ENCODE measurements around the gene ATXN7L1.
"Not testable (repeated sequence)": the region's sequence is repeated elsewhere in the genome, so short reads cannot be mapped to it uniquely, and the experiment has no call there.

Gene ATXN7L1

DNA sequence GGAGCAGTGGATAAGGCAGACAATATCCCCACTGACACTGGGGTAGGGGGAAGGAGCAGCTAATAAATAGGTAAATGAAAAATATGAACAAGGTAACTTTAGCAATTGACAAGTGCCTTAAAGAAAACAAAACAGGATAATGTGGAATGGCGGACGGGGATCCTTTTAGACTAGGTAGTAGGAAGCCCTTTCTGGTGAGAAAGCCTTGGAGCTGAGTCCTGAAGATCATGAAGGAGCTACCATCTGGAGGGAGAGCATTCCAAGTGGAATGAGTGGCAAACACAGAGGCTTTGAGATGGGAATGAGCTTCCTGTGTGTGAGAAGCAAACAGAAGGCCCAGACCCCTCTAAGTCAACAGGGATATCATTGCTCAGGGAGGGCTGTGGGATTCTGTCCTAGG lies 16.0 kb upstream of the ATXN7L1 start:
- DNase-seq (ENCODE audit: low read depth in 2 of 2) = no peak

DNA sequence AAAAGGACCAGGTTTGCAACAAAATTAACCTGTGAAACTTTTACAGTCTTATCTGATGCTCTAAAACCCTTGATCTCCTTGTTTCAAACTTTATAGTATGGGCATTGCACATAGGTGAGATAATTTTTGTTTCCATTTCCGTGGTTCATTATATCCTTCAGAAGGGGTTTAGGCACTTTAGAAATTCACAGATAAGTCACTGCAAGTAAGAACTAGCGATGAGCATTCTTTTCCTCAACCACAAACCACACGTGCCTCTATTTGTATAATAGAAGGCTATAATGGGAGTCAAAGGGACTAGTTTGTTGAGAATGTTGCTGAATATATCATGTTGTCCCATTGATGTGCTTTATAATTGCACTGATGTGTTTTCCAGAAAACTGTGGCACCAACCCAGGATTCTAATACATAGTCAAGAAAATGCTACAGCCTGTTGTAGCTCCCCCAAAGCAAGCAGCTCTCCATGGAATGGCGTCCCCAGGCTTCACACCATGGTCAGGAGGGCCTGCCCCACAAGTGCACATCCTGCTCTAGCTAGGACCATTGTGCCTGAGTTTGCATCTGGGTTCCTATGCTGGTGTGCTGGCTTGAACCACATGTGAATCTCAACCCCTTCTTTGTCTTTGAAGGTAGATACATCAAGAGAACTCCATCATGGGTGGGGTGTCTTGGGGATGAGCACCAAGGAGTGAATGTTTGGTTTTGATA lies 14.0 kb upstream of the ATXN7L1 start:
- no peak for DNase-seq (ENCODE audit: low read depth in 2 of 2)

GRCh38 chr7:105887569-105888189 lies 11.3 kb upstream of the ATXN7L1 start:
- no peak for DNase-seq (ENCODE audit: low read depth in 2 of 2)

- no peak for DNase-seq (ENCODE audit: low read depth in 2 of 2)
These were observed 10.4 kb upstream of the ATXN7L1 start for GRCh38 chr7:105886776-105887175.

- DNase-seq (ENCODE audit: low read depth in 2 of 2) = no peak
These were observed 9.2 kb upstream of the ATXN7L1 start for GRCh38 chr7:105885387-105886111.

DNA sequence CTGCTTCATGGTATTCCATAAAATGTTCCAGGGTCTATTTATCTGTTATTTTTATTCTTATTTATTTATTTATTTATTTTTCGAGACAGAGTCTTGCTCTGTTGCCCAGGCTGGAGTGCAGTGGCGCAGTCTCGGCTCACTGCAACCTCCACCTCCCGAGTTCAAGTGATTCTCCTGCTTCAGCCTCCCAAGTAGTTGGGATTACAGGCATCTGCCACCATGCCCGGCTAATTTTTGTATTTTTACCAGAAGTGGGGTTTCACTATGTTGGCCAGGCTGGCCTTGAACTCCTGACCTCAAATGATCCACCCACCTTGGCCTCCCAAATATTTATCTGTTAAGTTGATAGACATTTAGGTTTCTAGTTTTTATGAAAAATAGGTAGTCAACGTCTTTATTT lies 6.8 kb upstream of the ATXN7L1 start:
- DNase-seq (ENCODE audit: low read depth in 2 of 2) = not testable (repeated sequence)

DNA sequence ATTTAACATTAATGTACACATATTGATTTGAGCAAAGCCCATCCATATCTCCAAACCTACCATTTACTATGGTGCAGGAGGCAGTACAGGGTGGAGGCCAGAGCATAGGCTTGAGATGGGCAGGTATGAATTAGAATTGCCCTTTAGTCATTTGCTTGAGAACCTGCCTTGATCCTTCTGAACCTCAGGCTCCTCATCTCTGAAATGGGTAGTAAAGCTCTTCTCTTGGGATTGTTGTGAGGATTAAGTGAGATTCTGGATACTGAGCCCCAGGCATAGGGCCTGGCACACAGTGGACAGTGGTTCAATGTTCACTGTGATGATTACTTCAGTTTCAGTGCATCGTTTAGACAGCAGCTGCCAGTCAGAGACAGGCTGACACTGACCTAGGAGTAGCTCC lies 5.0 kb upstream of the ATXN7L1 start:
- no peak for DNase-seq (ENCODE audit: low read depth in 2 of 2)

DNA sequence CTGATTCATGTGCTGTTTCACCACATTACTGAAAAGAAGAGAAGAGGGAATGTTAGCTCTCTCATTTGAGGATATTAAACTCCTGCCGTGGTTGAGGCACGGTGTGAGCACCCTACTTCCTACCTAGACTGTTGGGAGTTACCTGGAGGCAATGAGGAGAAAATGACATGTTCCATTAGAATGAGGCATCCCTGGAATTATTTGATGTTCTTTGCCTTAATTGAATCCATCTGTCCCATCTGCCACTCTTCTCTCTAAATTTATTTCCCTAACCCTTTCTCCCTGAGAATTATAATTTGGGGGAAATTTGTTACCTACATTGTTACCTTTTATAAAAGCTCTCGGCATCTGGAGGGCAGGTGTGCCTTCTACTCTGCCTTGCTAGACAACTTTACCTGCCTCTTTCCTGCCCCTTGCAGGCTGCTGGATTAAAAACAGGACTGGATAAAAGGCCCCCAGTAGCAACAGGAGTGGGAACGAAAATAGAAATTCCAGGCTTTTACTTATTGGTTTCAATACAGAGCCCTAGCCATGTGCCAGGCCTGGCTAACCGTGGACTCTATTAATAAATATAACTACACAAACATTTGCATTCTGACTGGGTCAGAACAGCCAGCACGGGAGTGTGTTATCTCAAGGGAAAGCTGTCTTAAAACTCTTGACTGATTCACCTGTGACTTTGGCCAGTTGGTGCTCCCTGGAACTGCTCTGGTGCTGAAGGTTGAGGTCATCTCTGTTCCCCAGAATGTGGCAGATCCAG lies 4.4 kb upstream of the ATXN7L1 start:
- no peak for DNase-seq (ENCODE audit: low read depth in 2 of 2)

DNA sequence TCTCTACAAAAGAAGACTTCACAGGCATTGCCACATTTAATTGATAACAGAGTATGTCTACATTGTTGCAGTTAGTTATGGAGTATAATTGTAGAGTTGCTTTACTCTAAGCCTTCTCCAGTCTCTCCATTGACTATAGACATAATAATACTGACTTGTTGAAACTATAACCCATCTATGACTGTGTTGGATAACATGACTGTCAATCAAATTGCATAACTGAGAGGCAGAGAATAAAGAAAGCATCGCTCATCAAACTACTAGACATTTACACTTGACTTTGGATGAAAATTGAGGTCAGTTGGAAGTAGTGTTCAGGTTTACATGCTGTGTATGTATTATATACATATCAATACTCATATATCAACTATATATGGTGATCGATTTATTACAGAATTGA lies 3.4 kb upstream of the ATXN7L1 start:
- no peak for DNase-seq (ENCODE audit: low read depth in 2 of 2)

DNA sequence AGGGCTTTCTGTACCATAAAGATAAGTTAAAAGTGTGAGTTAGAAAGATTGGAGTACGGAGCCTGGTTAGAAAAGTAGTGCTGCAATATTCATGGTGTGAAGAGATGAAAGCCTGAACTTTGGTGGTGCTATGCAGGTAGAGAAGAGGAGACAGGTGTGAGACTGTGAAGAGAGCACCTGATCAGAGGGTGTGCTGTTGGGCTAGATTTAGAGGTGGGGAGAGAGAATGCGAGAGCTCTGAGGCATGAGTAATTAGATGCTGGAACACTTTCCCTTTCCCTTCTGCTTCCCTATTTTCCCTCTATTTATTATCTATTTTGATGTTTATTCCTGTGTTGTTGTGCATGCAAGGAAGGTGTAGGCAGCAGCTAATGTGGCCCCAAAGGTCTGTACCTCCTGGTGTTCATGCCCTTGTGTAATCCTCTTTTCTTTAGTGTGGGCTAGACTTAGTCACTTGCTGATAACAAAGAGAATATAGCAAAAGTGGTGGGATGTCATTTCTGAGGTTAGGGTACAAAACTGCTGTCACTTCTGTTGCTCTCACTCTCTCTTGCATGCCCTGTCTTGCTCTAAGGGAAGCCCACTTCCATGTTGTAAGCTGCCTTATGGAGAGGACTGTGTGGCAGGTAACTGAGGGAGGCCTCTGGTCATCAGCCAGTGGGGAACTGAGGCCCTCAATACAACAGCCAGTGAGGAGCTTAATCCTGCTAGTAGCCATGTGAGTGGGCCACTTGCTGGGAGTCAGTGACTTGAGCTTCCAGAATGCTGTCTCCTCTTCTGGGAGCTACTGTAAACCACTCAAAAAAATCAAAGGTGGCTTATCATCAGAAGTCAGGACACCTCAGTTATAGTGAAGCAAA lies 2.6 kb upstream of the ATXN7L1 start:
- DNase-seq (ENCODE audit: low read depth in 2 of 2) = no peak

- DNase-seq (ENCODE audit: low read depth in 2 of 2) = no peak
These were observed 1.3 kb upstream of the ATXN7L1 start for GRCh38 chr7:105877736-105878135.

DNA sequence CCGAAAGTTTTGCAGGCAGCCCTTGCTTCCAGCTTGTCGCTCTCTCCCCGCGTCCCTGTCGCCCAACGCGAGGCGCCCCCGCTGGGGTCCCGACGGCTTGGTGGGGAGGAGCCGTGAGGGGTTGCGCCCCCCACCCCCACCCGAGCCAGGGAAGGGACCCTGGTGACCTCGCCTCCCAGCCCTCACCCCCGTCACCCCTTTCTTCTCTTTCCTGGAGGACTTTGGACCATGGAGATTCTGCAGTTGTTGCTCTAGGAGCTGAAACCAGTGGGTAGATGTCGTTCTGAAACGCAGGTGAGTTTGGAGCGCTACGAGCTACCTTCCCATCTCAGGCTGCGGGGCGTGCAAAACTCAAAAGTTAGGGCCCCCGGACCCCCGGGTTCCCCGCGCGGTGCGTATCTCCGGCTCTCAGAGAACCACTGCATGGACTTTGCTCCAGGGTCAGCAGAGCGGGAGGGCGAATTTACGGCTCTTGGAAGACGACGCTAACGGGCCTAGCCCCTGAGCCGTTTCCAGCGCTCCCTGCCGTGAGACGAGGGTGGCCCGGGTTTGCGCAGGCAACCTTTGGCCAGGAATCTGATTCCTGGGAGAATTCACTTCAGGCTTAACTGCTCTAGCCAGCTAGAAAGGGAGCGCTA lies 684 bp upstream of the ATXN7L1 start:
- no peak for DNase-seq (ENCODE audit: low read depth in 2 of 2)

- no peak for DNase-seq (ENCODE audit: low read depth in 2 of 2)
These were observed 894 bp downstream of the ATXN7L1 start for GRCh38 chr7:105875505-105875904.

DNA sequence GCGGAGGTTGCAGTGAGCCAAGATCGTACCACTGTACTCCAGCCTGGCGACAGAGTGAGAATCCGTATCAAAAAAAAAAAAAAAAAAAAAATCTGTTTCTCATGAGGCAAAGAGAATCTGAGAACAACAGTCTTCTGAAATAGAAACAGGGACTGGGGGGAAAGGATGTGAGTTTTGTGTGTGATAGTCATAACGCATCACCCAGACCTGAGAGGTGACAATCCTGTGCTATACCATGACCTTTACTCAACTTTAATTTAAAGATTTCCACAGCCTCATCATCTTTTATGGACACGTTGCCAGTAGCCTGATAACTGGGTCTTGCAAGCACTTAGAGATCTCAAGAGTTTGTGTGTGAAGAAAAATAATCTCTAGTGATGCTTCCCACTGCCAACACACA lies 2.3 kb downstream of the ATXN7L1 start:
- no peak for DNase-seq (ENCODE audit: low read depth in 2 of 2)

GRCh38 chr7:105872491-105872890 lies 3.9 kb downstream of the ATXN7L1 start:
- DNase-seq (ENCODE audit: low read depth in 2 of 2) = no peak

- DNase-seq (ENCODE audit: low read depth in 2 of 2) = no peak
These were observed 5.3 kb downstream of the ATXN7L1 start for GRCh38 chr7:105871142-105871541.

DNA sequence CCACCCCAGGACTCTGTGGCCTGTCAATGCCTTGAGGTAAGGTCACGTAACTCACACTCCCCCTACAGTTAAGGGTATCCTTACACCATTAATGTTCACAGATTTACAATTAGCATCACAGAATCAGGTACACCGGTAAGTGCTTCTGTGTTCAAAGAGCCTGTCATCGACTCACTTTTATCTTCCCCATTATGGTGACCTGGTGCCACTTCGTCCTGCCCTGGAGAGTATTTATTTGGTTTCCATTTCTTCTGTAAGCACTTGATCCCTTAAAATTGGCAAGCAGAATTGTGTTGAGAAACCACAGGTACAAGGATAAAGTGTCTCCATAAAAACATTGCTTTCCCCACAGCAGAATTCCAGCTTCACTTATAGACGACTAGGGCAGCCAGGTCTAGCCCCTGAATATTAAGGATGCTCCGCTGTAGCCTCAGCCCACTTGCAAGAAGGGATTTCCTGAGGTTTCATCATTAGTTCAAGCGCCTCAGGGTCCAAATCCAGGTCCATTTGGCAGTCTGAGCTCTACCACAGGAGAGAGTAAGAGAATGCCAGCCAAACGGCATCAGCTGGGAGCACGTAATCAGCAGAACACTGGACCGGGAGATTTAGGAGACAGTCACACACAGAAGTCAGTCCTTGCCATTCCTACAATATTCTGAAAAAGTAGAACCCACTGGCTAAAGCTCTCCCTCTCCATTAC lies 10.1 kb downstream of the ATXN7L1 start:
- DNase-seq (ENCODE audit: low read depth in 2 of 2) = no peak

DNA sequence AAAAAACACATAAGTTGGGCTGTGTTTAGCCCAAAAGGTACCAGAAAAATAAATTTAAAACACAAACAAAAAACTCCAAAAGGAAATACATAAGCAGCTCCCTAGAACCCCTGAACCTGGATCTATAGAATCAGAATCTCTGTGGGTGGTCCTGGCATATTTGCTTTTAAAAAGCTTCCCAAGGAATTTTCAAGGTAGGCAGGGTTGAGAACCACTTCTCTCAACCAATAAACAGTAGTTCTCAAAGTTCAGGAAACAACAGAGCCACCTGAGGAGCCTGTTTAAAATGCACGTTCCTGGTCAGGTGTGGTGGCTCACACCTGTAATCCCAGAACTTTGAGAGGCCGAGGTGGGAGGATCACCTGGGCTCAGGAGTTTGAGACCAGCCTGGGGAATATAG lies 12.5 kb downstream of the ATXN7L1 start:
- DNase-seq (ENCODE audit: low read depth in 2 of 2) = no peak

DNA sequence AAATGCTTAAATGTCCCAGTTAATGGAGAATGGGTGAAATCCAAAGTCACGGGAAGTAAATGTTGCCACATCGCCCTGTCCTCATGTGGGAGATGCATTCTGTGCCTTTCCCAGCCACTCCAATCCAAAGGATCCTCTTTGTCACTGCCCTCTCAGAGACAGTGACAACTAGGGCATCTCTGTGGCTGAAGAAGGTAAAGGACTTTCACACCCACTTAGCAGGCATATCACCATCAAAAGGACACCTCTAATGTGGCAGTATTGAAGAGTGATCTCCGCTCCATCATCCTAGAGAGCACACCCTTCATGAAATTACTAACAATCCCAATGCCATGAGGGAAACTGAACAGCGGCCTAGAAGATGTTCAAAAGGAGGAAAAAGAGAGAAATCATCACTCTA lies 13.6 kb downstream of the ATXN7L1 start:
- DNase-seq (ENCODE audit: low read depth in 2 of 2) = no peak

DNA sequence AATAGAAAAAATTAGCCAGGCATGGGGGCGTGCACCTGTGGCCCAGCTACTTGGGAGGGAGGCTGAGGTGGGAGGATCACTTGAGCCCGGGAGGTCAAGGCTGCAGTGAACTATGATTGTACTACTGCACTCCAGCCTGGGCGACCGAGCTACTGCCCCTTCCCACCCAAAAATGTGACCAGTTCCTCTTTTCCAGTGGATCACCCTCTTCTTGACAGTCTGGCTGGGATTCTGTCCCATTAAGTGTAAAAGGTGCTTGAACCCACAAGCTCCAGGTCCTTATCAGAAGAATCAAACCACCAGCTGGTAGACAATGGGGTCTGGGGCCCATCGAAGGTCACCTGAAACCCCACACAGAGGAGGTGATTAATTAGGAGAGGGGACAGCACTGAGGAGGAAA lies 14.1 kb downstream of the ATXN7L1 start:
- DNase-seq (ENCODE audit: low read depth in 2 of 2) = no peak

Data from activated CD4-positive, alpha-beta T cell treated with anti-CD3 and anti-CD28 coated beads for 24 hours (primary cell).